IPS-NIHi7 (cell line): ENCODE measurements around the gene CBLB.
"Not testable (repeated sequence)": the region's sequence is repeated elsewhere in the genome, so short reads cannot be mapped to it uniquely, and the experiment has no call there.

ENCODE experiments used
- DNase-seq: peaks from one replicate; pipeline ENCODE4 v3.0.0; 2012; ENCODE audit warnings: mixed read lengths; ENCODE audit errors: extremely low spot score

Gene CBLB

DNA sequence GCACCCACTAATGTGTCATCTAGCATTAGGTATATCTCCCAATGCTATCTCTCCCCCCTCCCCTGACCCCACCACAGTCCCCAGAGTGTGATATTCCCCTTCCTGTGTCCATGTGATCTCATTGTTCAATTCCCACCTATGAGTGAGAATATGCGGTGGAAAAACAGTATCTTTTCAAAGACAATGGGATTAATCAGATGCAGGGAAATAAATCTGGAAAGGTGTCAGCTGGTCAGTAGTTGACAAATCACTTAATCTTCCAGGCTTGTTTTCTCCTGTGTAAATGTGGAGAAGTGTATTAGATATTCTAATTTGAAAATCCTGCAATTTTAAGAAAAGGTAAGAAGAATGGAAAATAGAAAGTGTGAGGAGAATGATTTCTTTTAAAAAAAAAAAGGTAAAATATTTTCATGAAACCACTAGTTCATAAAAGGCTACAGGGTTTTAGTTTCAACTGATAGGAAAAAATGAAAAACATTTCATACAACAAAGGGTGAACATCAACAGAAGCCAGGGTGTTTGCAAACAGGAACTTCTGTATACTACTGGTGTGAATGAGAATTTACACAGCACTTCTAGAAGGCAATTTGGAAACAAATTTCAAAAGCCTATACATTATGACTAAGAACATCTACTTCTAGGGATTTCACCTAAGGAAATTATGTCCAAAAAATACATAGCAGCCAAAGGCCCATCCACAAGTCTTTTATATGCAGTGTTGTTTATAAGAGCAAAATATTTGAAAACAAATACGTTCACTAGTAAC is 113.5 kb downstream of the CBLB start:
- no peak for DNase-seq

GRCh38 chr3:105752791-105753415 is 115.9 kb downstream of the CBLB start:
- DNase-seq = no peak

GRCh38 chr3:105747696-105748095 is 121.1 kb downstream of the CBLB start:
- no peak for DNase-seq

- no peak for DNase-seq
These were observed 121.7 kb downstream of the CBLB start for GRCh38 chr3:105747060-105747541.

GRCh38 chr3:105746231-105746996 is 122.4 kb downstream of the CBLB start:
- DNase-seq = no peak

DNA sequence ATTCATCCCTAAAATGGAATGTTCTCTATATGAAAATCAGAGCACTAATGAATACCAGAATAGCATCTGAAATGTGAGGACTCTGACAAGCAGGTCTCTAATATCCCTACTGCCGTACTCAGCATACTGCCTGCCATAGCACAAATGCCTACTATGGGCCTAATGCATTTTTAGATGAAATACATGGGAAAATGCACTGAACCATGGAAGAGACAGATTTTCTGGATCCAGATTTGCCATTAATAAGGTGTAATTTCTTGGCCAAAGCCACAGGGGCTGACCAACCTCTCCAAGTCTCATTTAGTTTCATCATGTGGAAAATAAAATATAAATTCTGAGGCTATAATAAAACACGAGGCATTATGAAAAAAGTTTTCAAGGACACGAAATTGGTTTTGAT is 123.8 kb downstream of the CBLB start:
- DNase-seq = no peak

DNA sequence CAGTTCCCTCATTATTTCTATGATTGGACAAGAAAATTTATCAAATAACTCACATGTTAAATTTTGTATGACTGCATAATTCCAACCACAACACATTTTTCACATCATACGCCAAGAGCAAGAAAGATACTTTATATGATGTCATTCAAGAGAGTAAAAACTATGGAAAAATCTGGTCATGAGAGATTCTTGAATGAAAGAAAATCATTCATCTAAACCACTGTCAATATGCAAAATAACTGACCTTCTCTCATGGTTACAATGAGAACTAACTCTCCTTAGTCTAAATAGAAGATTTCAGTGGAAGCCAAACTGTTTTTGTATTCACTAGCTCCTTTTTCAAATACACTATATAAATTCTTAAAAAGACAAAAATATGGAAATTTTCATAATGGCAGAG is 124.6 kb downstream of the CBLB start:
- no peak for DNase-seq

- no peak for DNase-seq
These were observed 135.5 kb downstream of the CBLB start for GRCh38 chr3:105733356-105733755.

GRCh38 chr3:105731686-105732085 is 137.1 kb downstream of the CBLB start:
- DNase-seq = no peak

GRCh38 chr3:105730801-105731354 is 137.9 kb downstream of the CBLB start:
- no peak for DNase-seq

GRCh38 chr3:105729667-105730066 is 139.1 kb downstream of the CBLB start:
- DNase-seq = no peak

DNA sequence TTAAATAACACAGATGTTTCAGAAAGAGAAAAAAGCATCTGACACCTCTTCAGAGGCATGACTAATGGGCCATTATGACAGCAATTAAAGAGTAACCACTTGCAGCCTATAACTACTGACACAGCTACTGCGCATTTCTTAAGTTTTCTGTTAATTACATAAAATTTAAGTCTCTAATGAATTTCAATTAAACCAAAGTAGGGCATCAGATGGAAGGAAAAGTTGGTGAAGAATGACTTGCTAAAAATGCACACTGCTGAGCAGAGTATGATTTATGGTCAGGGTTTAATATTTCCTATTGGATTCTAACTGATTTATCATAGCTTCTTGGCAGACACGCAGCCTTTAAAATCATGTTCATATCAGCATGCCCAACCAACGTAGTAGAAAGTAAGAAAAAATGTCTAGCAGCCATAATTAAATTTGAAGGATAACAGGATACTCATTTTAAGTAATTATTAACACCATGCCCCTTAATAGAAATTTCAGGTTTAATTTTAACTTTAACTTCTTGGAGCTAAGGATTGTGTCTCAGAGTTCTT is 140.0 kb downstream of the CBLB start:
- no peak for DNase-seq

GRCh38 chr3:105727036-105727435 is 141.8 kb downstream of the CBLB start:
- not testable (repeated sequence) for DNase-seq

DNA sequence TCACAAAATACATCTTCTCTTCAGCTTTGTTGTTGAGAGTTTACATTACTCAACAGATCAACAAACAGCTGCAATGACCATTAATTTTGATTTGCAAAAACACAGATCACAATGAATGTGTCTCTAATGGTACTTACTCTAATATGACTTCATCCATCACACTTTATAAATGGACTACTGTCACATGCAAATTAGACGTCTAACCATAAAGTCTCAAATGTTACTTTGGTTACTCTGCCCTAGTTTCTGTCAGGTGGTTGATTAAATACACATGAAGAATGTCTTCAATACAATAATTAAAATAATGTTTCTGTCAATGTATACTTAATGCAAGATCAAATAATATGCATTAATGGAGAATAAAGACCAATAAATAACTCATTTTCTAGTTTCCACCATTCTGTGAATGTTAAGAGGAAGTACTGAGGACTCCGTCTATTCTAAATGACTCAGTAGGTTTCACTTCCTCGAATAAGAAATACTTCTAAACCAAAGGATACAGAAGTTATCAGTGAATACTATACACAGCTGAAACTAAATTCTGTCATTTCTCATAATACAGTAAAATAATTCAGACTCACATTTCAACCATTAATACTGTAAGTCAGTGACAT is 145.8 kb downstream of the CBLB start:
- DNase-seq = no peak

DNA sequence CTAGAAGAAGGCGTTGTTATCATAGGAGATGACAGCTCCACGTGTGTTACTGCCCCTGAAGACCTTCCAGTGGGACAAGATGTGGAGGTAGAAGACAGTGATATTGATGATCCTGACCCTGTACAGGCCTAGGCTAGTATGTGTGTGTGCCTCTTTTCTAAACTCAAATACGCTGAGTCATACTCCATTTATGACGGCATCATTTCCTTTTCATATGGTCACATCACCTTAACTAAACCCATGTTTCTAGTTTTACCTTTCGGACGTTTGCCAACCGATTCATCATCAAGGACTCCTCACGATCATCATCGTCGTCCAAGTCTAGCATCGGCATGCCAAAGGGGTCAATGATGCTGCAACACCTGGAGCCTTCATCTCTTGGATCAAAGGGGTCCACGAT is 149.0 kb downstream of the CBLB start:
- DNase-seq = no peak

DNA sequence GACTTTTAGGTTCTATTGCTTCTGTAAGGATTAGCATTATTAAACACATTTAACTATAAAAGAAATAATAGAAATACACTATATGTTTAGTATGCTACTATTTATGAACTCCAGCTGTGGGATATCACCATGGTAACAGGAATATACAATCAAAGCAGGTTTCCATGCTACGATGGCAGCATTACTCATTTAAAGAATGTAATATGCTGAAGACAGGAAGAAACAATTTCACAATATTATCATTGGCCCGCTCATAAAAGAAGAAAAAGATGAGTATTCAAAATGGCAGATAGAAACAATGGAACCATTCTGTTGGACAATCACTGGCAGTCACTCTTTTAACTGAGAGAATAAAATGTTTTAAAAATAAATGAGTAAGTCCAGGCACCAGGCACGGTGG is 153.4 kb downstream of the CBLB start:
- no peak for DNase-seq

- DNase-seq = no peak
These were observed 154.4 kb downstream of the CBLB start for GRCh38 chr3:105714453-105714852.

DNA sequence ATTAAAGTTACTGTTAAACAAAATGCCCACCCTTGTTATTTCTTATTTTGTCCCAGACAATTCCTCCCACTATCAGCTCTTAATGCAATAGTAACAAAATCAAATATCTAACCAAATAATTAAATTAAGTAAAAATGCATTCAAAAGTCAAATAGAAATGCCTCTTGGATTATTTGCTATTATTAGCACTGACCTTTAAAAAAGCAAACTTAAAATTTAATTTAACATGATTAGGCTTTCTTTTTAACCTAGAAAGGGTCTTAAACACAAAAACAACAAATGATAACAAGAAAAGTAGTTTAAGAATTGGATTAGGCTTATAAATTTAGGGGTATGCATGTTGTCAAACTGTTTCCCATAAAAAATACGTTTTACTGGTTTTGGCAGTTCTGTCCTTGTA is 159.8 kb downstream of the CBLB start:
- no peak for DNase-seq

DNA sequence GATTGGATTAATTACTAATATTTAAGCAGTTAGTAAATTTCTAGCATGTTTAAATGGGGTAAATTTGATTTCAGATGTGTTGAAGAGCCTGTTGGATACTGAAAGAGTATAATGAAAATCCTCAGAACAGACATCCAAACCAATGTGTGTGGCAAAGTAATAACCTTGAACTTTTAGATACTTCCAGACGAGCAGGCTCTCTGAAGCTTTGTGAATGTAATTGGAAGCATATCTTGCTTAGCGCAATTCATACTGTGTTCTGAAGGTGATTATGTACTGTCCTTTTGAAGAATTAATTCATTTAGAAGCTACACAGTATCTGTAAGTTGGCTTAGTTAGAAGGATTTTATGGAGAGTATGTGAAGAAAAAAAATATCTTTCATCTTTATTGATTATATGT is 161.8 kb downstream of the CBLB start:
- no peak for DNase-seq

DNA sequence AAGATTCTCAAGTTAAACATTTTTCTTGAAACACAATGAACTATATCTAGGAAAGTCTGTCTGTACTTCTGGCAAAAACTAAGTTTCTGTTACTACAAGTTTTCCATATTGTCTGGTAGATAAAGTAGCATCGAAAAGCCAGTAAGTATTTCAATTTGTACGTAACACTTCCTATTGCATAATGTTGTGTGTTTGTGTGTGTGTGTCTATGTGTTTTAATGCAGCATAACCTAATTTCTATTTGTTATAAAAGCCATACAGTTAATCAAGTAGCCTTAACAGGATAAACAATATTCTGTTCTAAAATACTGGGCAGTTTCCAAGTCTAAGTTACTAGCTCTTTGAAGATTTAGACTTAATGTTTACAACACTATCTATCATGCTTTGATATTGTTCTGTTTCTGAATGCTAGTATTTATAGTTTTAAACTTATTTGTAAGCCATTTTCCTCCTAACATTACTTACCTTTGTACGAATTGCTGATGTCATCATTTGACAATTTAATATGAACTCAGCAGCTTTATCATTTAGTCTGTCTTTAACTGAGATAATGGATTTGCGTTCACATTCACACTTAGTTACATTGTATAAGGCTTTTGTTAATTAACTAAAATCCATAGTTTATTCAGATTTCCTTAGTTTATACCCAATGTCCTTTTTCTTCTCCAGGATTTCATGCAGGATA is 163.9 kb downstream of the CBLB start:
- DNase-seq = no peak

DNA sequence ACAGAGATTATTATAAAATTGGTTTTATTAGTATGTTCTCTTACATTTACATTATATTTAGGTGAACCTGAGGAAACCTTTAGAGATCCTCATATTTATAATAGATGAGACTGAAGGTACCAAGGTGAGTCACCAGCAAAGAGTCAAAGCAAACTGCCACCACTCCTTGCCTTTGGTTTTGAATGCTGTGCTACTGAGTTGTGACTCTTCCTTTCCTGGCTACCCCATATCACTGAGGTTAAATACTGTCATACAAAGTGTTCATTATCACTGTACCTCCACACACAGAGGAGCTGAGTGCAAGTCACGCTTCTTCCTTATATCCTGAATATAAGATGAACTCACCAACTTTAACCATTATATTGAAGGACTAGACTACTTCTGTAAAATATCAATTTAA is 168.2 kb downstream of the CBLB start:
- DNase-seq = no peak
